ENCODE measurements around the gene TK1.
A peak's percentile ranks its signal among the peaks of the same experiment; 100 is the strongest.
"Not testable (repeated sequence)": the region's sequence is repeated elsewhere in the genome, so short reads cannot be mapped to it uniquely, and the experiment has no call there.

The TK1 gene

DNA sequence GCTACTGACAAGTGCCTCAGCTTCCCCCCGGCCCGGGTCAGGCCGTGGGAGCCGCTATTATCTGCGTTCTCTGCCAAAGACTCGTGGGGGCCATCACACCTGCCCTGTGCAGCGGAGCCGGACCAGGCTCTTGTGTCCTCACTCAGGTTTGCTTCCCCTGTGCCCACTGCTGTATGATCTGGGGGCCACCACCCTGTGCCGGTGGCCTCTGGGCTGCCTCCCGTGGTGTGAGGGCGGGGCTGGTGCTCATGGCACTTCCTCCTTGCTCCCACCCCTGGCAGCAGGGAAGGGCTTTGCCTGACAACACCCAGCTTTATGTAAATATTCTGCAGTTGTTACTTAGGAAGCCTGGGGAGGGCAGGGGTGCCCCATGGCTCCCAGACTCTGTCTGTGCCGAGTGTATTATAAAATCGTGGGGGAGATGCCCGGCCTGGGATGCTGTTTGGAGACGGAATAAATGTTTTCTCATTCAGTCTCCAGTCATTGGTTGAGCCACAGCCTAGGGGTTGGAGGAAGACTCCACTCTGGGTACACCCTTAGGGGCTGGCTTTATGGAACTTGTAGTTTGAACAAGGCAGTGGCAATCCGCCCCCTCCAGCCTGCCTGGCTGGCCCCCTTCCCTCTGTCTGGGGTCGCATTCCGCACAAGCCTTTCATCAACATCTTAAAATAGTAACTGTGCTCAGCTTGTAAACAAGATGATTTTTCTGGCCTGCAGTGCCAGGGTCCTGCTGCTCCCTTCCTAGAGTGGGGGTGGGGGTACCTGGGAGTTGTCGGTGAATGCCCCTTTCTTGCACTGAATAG, 14.4 kb downstream of the TK1 start:
- peaks cover 38% of the 10 kb centered on the region for H3K4me1 Mint-ChIP-seq
- TF ChIP-seq, protein P1, sequence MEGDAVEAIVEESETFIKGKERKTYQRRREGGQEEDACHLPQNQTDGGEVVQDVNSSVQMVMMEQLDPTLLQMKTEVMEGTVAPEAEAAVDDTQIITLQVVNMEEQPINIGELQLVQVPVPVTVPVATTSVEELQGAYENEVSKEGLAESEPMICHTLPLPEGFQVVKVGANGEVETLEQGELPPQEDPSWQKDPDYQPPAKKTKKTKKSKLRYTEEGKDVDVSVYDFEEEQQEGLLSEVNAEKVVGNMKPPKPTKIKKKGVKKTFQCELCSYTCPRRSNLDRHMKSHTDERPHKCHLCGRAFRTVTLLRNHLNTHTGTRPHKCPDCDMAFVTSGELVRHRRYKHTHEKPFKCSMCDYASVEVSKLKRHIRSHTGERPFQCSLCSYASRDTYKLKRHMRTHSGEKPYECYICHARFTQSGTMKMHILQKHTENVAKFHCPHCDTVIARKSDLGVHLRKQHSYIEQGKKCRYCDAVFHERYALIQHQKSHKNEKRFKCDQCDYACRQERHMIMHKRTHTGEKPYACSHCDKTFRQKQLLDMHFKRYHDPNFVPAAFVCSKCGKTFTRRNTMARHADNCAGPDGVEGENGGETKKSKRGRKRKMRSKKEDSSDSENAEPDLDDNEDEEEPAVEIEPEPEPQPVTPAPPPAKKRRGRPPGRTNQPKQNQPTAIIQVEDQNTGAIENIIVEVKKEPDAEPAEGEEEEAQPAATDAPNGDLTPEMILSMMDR (IDR thresholded peaks at IDR 0.05; ENCODE audit: unreplicated experiment in 3 of 3), result no peak
- H3K27ac Mint-ChIP-seq, result peak overlapping the region; percentile 29 to 57 (median 53)
- peak overlapping the region; percentile 33 to 74 (median 40) for H3K4me3 Mint-ChIP-seq
- H3K36me3 Mint-ChIP-seq (ENCODE audit: low read depth), result peaks cover 6% of the 10 kb centered on the region
- no peaks in the 10 kb centered on the region for H3K9me3 Mint-ChIP-seq
- H3K27me3 Mint-ChIP-seq (ENCODE audit: low read depth), result peaks cover 10% of the 10 kb centered on the region

DNA sequence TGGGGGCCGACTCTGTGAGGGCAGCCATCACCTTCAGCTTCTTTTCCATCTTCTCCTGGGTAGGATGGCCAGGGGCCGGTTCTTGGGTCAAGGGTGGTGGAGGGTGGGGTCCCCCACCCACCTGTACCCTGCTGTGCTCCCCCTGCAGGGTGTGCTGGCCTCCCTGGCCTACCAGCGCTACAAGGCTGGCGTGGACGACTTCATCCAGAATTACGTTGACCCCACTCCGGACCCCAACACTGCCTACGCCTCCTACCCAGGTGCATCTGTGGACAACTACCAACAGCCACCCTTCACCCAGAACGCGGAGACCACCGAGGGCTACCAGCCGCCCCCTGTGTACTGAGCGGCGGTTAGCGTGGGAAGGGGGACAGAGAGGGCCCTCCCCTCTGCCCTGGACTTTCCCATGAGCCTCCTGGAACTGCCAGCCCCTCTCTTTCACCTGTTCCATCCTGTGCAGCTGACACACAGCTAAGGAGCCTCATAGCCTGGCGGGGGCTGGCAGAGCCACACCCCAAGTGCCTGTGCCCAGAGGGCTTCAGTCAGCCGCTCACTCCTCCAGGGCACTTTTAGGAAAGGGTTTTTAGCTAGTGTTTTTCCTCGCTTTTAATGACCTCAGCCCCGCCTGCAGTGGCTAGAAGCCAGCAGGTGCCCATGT, 15.1 kb downstream of the TK1 start:
- H3K9me3 Mint-ChIP-seq, result not testable (repeated sequence)
- H3K27me3 Mint-ChIP-seq (ENCODE audit: low read depth), result peaks cover 10% of the 10 kb centered on the region

DNA sequence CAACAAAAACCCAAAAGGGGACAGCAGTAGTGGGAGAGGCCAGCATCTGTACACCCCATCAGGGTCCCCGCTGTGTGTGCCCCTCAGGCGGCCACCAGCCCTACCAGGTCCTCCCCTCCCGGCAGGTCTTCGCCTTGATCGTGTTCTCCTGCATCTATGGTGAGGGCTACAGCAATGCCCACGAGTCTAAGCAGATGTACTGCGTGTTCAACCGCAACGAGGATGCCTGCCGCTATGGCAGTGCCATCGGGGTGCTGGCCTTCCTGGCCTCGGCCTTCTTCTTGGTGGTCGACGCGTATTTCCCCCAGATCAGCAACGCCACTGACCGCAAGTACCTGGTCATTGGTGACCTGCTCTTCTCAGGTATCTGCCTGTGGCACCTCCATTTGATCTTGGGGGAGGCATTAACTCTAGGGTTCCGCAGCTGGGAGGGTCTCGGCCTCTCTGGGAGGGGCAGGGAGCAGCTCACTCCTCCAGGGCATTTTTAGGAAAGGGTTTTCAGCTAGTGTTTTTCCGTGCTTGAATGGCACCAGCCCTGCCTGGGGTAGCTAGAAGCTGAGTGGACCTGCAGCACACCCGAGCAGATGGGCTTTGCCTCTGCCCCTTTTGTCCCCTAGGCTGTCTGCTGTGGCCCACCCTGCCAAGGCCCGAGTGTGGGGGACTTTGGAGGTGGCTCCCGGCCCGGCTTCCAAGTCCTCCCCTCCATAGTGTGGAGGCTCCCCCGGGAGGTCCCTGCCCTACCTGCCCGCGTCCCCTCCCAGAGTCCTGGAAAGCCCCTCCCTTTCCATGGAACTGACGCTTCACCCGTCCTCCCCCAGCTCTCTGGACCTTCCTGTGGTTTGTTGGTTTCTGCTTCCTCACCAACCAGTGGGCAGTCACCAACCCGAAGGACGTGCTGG, 15.9 kb downstream of the TK1 start:
- peak overlapping the region in 1 of 3 experiments; percentile 34 for H3K27ac Mint-ChIP-seq
- H3K4me1 Mint-ChIP-seq, result peaks cover 35% of the 10 kb centered on the region
- TF ChIP-seq, protein P1 (IDR thresholded peaks at IDR 0.05; ENCODE audit: unreplicated experiment in 3 of 3), result no peak
- no peaks in the 10 kb centered on the region for H3K9me3 Mint-ChIP-seq
- H3K27me3 Mint-ChIP-seq (ENCODE audit: low read depth), result peaks cover 10% of the 10 kb centered on the region
- peak overlapping the region; percentile 64 to 85 (median 73) for H3K4me3 Mint-ChIP-seq
- H3K36me3 Mint-ChIP-seq (ENCODE audit: low read depth), result peaks cover 6% of the 10 kb centered on the region

More for the DNA sequence above, 15.1 kb downstream of the TK1 start:
- H3K36me3 Mint-ChIP-seq (ENCODE audit: low read depth); H3K27ac Mint-ChIP-seq: not testable (repeated sequence)
- peak overlapping the region; percentile 19 to 74 (median 40) for H3K4me3 Mint-ChIP-seq
- peaks cover 38% of the 10 kb centered on the region for H3K4me1 Mint-ChIP-seq

DNA sequence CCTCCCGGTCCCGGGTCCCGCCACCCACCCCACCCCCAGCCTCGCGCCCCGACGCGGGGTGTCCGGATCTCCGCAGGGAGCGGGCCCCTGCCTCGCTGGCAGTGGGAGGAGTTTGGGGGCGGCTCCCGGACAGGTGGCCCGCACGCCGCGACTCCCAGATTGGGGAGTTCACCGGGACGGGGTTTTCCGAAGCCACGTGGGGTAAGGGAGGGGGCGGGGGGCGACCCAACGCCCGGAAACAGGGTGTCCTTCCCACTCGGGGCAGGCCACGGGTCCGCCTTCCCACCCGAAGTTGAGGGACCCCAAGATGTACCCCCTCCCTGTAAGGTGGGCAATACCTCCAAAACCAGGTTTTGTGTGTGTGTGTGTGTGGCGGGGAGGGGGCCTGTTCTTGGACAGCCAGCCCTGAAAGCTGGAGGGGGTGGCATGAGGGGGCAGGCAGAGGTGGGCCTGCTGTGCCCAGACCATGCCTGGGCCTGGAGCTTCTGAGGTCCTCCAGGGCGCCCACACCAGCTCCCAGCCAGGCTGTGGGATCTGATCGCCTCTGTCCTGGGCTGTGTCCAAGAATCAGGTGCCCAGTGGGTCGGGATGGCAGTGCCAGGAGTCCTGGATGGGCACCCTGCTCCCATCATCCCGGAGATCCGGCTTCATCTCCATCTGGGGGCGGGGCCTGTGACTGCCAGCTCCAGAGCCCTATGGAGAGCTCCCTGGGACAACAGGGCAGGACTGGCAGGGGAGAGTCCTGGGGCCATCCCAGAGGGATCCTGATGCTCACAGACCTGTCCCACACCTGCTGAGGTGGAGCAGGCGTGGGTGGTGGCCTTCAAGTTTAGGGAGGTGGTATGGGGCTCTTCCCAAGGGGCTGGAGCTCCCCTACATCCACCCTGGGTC, 17.7 kb downstream of the TK1 start:
- Mint-ChIP-seq H3K4me1 (peaks cover 23% of the 10 kb centered on the region), H3K27me3 (ENCODE audit: low read depth) (peaks cover 10% of the 10 kb centered on the region), H3K4me3 (peak overlapping the region; percentile 71 to 82 (median 79)), H3K36me3 (ENCODE audit: low read depth) (peaks cover 6% of the 10 kb centered on the region), H3K9me3 (no peaks in the 10 kb centered on the region), H3K27ac (no peak overlapping the region)
- TF ChIP-seq, protein P1 (IDR thresholded peaks at IDR 0.05; ENCODE audit: unreplicated experiment in 3 of 3), result no peak

DNA sequence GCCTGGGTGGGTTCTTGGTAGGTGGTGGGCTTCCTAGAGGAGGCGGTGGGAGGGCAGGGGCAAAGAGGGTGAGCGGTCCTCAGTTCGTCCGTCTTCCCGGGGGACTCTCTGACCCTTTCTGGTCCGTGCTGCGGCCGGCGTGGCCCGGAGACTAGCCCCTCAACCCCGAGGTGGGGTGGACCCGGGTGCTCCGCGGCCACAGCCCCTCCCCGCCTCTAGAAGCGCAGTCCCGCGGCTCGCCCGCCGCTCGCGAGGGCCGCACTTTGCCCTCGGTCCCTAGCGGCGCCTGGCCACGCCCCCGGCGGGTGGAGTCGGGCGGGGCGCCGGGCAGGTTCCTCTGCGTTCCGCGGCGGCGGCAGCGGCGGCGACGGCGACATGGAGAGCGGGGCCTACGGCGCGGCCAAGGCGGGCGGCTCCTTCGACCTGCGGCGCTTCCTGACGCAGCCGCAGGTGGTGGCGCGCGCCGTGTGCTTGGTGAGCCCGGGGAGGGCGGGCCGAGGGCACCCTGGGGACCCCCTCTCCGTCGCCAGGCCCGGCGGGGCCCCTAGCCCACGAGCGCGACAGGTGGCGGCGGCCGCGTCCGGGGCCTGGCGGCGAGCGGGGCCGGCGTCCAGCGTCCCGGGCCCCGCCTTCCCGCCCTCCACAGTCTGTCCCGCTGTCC, 18.5 kb downstream of the TK1 start, which contains the start of gene SYNGR2:
TSS of gene SYNGR2 (plus strand) at position 340 of the 661 bp plus-strand sequence. CDS start at position 376, 36 bp downstream.
- Mint-ChIP-seq H3K9me3 (no peaks in the 10 kb centered on the region), H3K27ac (no peak within 1 kb of the TSS), H3K36me3 (ENCODE audit: low read depth) (no peaks in the 10 kb centered on the region), H3K4me3 (peak within 1 kb of the TSS; percentile 79 to 82 (median 81)), H3K4me1 (peaks cover 16% of the 10 kb centered on the region), H3K27me3 (ENCODE audit: low read depth) (peaks cover 10% of the 10 kb centered on the region)
- TF ChIP-seq, protein P1 (IDR thresholded peaks at IDR 0.05; ENCODE audit: unreplicated experiment in 3 of 3), result no peak
